CD8-positive, alpha-beta memory T cell (primary cell): ENCODE results near the gene HSD17B8. TPM values are rescaled to one million over a fixed set of nuclear protein-coding genes. Genes with fewer than 3 reads are reported as not detected.
"Not testable (repeated sequence)": the region's sequence is repeated elsewhere in the genome, so short reads cannot be mapped to it uniquely, and the experiment has no call there.

ENCODE experiments used
- CTCF ChIA-PET: fragments of 350-600 bp; sonication (Branson Sonifier 250); formaldehyde crosslinking; loops from one replicate; lab custom pipeline; 2021; ENCODE audit warnings: antibody characterized with exemption; lab: Charles Lee
- POLR2A ChIA-PET: fragments of 350-600 bp; sonication (Branson Sonifier 250); formaldehyde crosslinking; loops from one replicate; lab custom pipeline; 2021; ENCODE audit warnings: antibody characterized with exemption; lab: Charles Lee
- DNase-seq, 5 donors: peaks; one replicate each; pipeline versions ENCODE4 v3.0.0 to v3.0.0-alpha.2; 2020 to 2022; ENCODE audit warnings: mixed read lengths in 1 of 5
- H3K27ac ChIP-seq: one replicate; pipeline ENCODE4 v1.7.0; 2013; ENCODE audit warnings: low read depth, mild to moderate bottlenecking, low read length, moderate library complexity
- H3K27me3 ChIP-seq: 2 replicates; pipeline ENCODE4 v1.7.0; 2013; ENCODE audit warnings: low read length, mild to moderate bottlenecking; ENCODE audit not compliant: insufficient read depth, poor library complexity, severe bottlenecking
- H3K36me3 ChIP-seq: 2 replicates; pipeline ENCODE4 v1.7.0; 2013; ENCODE audit warnings: mild to moderate bottlenecking, low read length, moderate library complexity; ENCODE audit not compliant: insufficient read depth
- H3K4me1 ChIP-seq: 2 replicates; pipeline ENCODE4 v1.7.0; 2013; ENCODE audit warnings: mild to moderate bottlenecking, low read length, moderate library complexity; ENCODE audit not compliant: insufficient read depth
- H3K4me3 ChIP-seq: 2 replicates; pipeline ENCODE4 v1.7.0; 2013; ENCODE audit warnings: mild to moderate bottlenecking, low read length
- H3K9me3 ChIP-seq: 2 replicates; pipeline ENCODE4 v1.7.0; 2013; ENCODE audit warnings: mild to moderate bottlenecking, low read length
- H3K27ac Mint-ChIP-seq, 8 donors: one replicate each; pipeline ENCODE4 v1.8.0; 2020 to 2021; ENCODE audit warnings: mixed read lengths in 8 of 8, mild to moderate bottlenecking in 6 of 8, inconsistent platforms in 3 of 8, moderate library complexity in 3 of 8
- H3K27me3 Mint-ChIP-seq, 2 donors: one replicate each; pipeline ENCODE4 v1.8.0; 2020 to 2021; ENCODE audit warnings: mixed read lengths in 2 of 2, mild to moderate bottlenecking in 1 of 2, moderate library complexity in 1 of 2
- H3K36me3 Mint-ChIP-seq, 3 donors: one replicate each; pipeline ENCODE4 v1.8.0; 2020 to 2021; ENCODE audit warnings: mixed read lengths in 3 of 3, inconsistent platforms in 1 of 3, mild to moderate bottlenecking in 1 of 3
- H3K4me1 Mint-ChIP-seq, 3 donors: one replicate each; pipeline ENCODE4 v1.8.0; 2020 to 2021; ENCODE audit warnings: mixed read lengths in 3 of 3, inconsistent platforms in 1 of 3, mild to moderate bottlenecking in 1 of 3
- H3K4me3 Mint-ChIP-seq, 7 donors: one replicate each; pipeline ENCODE4 v1.8.0; 2020 to 2021; ENCODE audit warnings: mixed read lengths in 7 of 7, mild to moderate bottlenecking in 6 of 7, moderate library complexity in 4 of 7, inconsistent platforms in 2 of 7
- H3K9me3 Mint-ChIP-seq, 5 donors: one replicate each; pipeline ENCODE4 v1.8.0; 2020 to 2022; ENCODE audit warnings: mixed read lengths in 5 of 5, mild to moderate bottlenecking in 3 of 5, moderate library complexity in 2 of 5, inconsistent platforms in 1 of 5
- polyA plus RNA-seq: library from polyadenylated mRNA; unstranded; fragments of 300-500 nt; fragmentation: Illumina TruSeq; gene quantifications from one replicate; pipeline ENCODE4 v1.2.3, GENCODE V29; 2021
- total RNA-seq, 2 experiments: library from RNA; stranded (reverse); gene quantifications; one replicate each; pipeline ENCODE4 v1.2.3, GENCODE V29; 2021

HSD17B8 gene
- total and polyA plus RNA-seq, 3 experiments from 2014 or later: 21.3 to 50.7 (median 23.5) TPM

- POLR2A ChIA-PET: interaction anchor here (0.7 kb wide), 1 partner anchor 23 kb away, joined by 4 read pairs; no protein-coding TSS in a partner anchor
- H3K4me1 Mint-ChIP-seq, CTCF ChIA-PET, H3K4me3 ChIP-seq, H3K4me3 Mint-ChIP-seq, H3K4me1 ChIP-seq, H3K27ac Mint-ChIP-seq, H3K36me3 ChIP-seq, H3K9me3 Mint-ChIP-seq, H3K36me3 Mint-ChIP-seq, DNase-seq, H3K27me3 ChIP-seq, H3K9me3 ChIP-seq, H3K27ac ChIP-seq: not testable (repeated sequence)
- peaks cover 15 to 48% of the 10 kb centered on the region in 2 donors for H3K27me3 Mint-ChIP-seq
Observed at GRCh38 chr6:33226503-33227120, 22.2 kb downstream of the HSD17B8 start.

- no peak overlapping the region for H3K4me3 ChIP-seq
- Mint-ChIP-seq H3K27me3 (peaks cover 21 to 49% of the 10 kb centered on the region in 2 donors), H3K27ac (no peak overlapping the region), H3K4me1 (no peaks in the 10 kb centered on the region), H3K9me3 (no peaks in the 10 kb centered on the region), H3K36me3 (peaks cover 0 to 7% (median 0%) of the 10 kb centered on the region in 3 donors), H3K4me3 (no peak overlapping the region)
- POLR2A ChIA-PET: no interaction called here
- peaks cover 14% of the 10 kb centered on the region for H3K27me3 ChIP-seq
- H3K4me1 ChIP-seq: no peaks in the 10 kb centered on the region
- CTCF ChIA-PET: interaction anchor here (1.4 kb wide), 1 partner anchor 13 kb away, joined by 5 read pairs; no protein-coding TSS in a partner anchor
- no peaks in the 10 kb centered on the region for H3K36me3 ChIP-seq
- no peaks in the 10 kb centered on the region for H3K9me3 ChIP-seq
- H3K27ac ChIP-seq: no peak overlapping the region
- no peak for DNase-seq
Observed at GRCh38 chr6:33235221-33235634, 30.8 kb downstream of the HSD17B8 start.

DNA sequence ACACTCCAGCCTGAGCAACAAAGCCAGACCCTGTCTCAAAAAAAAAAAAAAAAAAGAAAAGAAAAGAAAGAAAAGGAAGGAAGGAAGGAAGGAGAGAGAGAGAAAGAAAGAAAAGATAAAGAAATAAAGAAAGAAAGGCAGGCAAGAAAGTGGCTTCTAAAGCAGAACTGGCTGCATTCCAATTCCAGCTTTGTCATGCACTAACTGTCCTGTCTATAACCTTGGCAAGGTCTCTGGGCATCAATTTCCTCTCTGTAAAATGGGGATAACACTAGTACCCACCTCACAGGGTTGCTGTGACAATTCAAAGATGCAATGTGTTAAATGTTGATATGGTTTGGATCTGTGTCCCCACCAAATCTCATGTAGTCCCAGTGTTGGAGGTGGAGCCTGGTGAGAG lies 31.9 kb downstream of the HSD17B8 start:
- Mint-ChIP-seq H3K9me3 (no peaks in the 10 kb centered on the region), H3K27ac (no peak overlapping the region), H3K4me1 (no peaks in the 10 kb centered on the region), H3K36me3 (peaks cover 0 to 7% (median 0%) of the 10 kb centered on the region in 3 donors), H3K4me3 (no peak overlapping the region), H3K27me3 (peaks cover 20 to 50% of the 10 kb centered on the region in 2 donors)
- peaks cover 10% of the 10 kb centered on the region for H3K27me3 ChIP-seq
- POLR2A ChIA-PET: interaction anchor here (0.6 kb wide), 2 partner anchors 255 to 265 kb away, joined by 3 read pairs; no protein-coding TSS in a partner anchor
- no peaks in the 10 kb centered on the region for H3K9me3 ChIP-seq
- CTCF ChIA-PET: interaction anchor here (1.3 kb wide), 1 partner anchor 39 kb away, joined by 3 read pairs; no protein-coding TSS in a partner anchor
- DNase-seq: no peak
- H3K4me3 ChIP-seq: no peak overlapping the region
- H3K36me3 ChIP-seq: no peaks in the 10 kb centered on the region
- no peaks in the 10 kb centered on the region for H3K4me1 ChIP-seq
- H3K27ac ChIP-seq: no peak overlapping the region

GRCh38 chr6:33236852-33237251 lies 32.4 kb downstream of the HSD17B8 start:
- H3K4me1 Mint-ChIP-seq: peaks cover 1 to 3% (median 3%) of the 10 kb centered on the region in 3 donors
- Histone ChIP-seq H3K9me3 (no peaks in the 10 kb centered on the region), H3K4me3 (no peak overlapping the region), H3K27me3 (peaks cover 8% of the 10 kb centered on the region), H3K36me3 (no peaks in the 10 kb centered on the region), H3K4me1 (no peaks in the 10 kb centered on the region), H3K27ac (no peak overlapping the region)
- H3K27me3 Mint-ChIP-seq: peaks cover 16 to 48% of the 10 kb centered on the region in 2 donors
- DNase-seq: no peak
- peaks cover 0 to 7% (median 0%) of the 10 kb centered on the region in 3 donors for H3K36me3 Mint-ChIP-seq
- no peak overlapping the region for H3K27ac Mint-ChIP-seq
- ChIA-PET CTCF (interaction anchor here (1.3 kb wide), 1 partner anchor 40 kb away, joined by 3 read pairs; no protein-coding TSS in a partner anchor), POLR2A (no interaction called here)
- no peaks in the 10 kb centered on the region for H3K9me3 Mint-ChIP-seq
- no peak overlapping the region for H3K4me3 Mint-ChIP-seq

- no peaks in the 10 kb centered on the region for H3K36me3 ChIP-seq
- POLR2A ChIA-PET: no interaction called here
- no peak overlapping the region for H3K4me3 ChIP-seq
- DNase-seq: no peak
- Mint-ChIP-seq H3K27ac (no peak overlapping the region), H3K4me1 (peaks cover 2 to 8% (median 6%) of the 10 kb centered on the region in 3 donors), H3K4me3 (no peak overlapping the region), H3K9me3 (no peaks in the 10 kb centered on the region), H3K27me3 (peaks cover 13 to 44% of the 10 kb centered on the region in 2 donors), H3K36me3 (peaks cover 0 to 7% (median 0%) of the 10 kb centered on the region in 3 donors)
- no peak overlapping the region for H3K27ac ChIP-seq
- CTCF ChIA-PET: interaction anchor here (1.3 to 2.4 kb wide), 3 partner anchors 10 to 76 kb away, joined by 3 to 13 read pairs (median 3); no protein-coding TSS in a partner anchor
- H3K9me3 ChIP-seq: no peaks in the 10 kb centered on the region
- no peaks in the 10 kb centered on the region for H3K4me1 ChIP-seq
- peaks cover 8% of the 10 kb centered on the region for H3K27me3 ChIP-seq
Observed at GRCh38 chr6:33237741-33238140, 33.3 kb downstream of the HSD17B8 start.

- CTCF ChIA-PET: no interaction called here
- Mint-ChIP-seq H3K4me1 (peaks cover 2 to 8% (median 6%) of the 10 kb centered on the region in 3 donors), H3K27ac (peak overlapping the region in 3 of 8 donors; percentile 2 to 26 (median 19)), H3K36me3 (no peaks in the 10 kb centered on the region), H3K27me3 (peaks cover 3 to 29% of the 10 kb centered on the region in 2 donors), H3K9me3 (no peaks in the 10 kb centered on the region), H3K4me3 (peak overlapping the region in 1 of 7 donors; percentile 57)
- H3K27me3 ChIP-seq: no peaks in the 10 kb centered on the region
- no peaks in the 10 kb centered on the region for H3K36me3 ChIP-seq
- no peak overlapping the region for H3K27ac ChIP-seq
- H3K4me3 ChIP-seq: no peak overlapping the region
- no peaks in the 10 kb centered on the region for H3K9me3 ChIP-seq
- DNase-seq: peak in 1 of 5 donors; percentile 8
- H3K4me1 ChIP-seq: no peaks in the 10 kb centered on the region
- POLR2A ChIA-PET: no interaction called here
Observed at GRCh38 chr6:33241968-33242367, 37.5 kb downstream of the HSD17B8 start.

DNA sequence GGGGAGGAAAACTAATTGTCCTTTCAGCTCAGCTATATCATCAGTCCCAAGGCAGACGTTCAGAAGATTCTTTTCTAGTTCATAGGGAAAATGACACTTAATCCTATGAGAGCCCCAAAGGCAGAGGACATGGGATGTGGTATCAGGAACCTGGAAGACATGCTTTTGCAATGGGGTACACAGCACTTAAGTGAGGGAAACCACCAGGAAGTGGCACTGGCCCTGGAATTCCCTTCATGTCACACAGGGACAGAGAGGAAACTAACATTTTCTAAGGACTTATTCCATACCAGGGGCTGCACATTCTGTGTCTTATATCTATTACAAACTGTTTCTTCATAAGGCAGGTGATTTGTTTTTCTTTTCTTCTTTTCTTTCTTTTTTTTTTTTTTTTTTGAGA lies 39.0 kb downstream of the HSD17B8 start:
- POLR2A ChIA-PET: interaction anchor here (0.7 kb wide), 1 partner anchor 374 kb away, joined by 3 read pairs; no protein-coding TSS in a partner anchor
- Histone ChIP-seq H3K27ac (no peak overlapping the region), H3K27me3 (no peaks in the 10 kb centered on the region), H3K4me3 (no peak overlapping the region), H3K9me3 (no peaks in the 10 kb centered on the region), H3K4me1 (peaks cover 6% of the 10 kb centered on the region), H3K36me3 (no peaks in the 10 kb centered on the region)
- H3K36me3 Mint-ChIP-seq: no peaks in the 10 kb centered on the region
- peaks cover 5 to 24% of the 10 kb centered on the region in 2 donors for H3K27me3 Mint-ChIP-seq
- no peak for DNase-seq
- peaks cover 9 to 15% (median 13%) of the 10 kb centered on the region in 3 donors for H3K4me1 Mint-ChIP-seq
- H3K4me3 Mint-ChIP-seq: no peak overlapping the region
- H3K27ac Mint-ChIP-seq: peak overlapping the region in 1 of 8 donors; percentile 41
- CTCF ChIA-PET: no interaction called here
- H3K9me3 Mint-ChIP-seq: no peaks in the 10 kb centered on the region
